RWPE1 (cell line): Measurements from ENCODE around the gene NTM.

Source experiments
- CTCF ChIA-PET: fragments of 350-600 bp; sonication (Branson Sonifier 250); formaldehyde crosslinking; extraction: SDS; loops from one replicate; lab custom pipeline; 2021; lab: Yijun Ruan, JAX
- POLR2A ChIA-PET: fragments of 400-600 bp; formaldehyde crosslinking; extraction: SDS; loops from one replicate; lab custom pipeline; 2020; ENCODE audit warnings: antibody characterized with exemption; ENCODE audit not compliant: low non-redundant PET; lab: Yijun Ruan, JAX
- DNase-seq: peaks from one replicate; pipeline ENCODE4 v3.0.0; 2012; ENCODE audit warnings: low spot score
- H3K27ac ChIP-seq: fragments of 450-650 bp; 2 replicates; pipeline ENCODE4 v1.5.1; 2017
- CTCF ChIP-seq: fragments of 450-650 bp; conservative IDR thresholded peaks from 2 replicates; pipeline ENCODE4 v1.5.1; 2017; ENCODE audit warnings: low read depth, mild to moderate bottlenecking

Gene NTM

DNA sequence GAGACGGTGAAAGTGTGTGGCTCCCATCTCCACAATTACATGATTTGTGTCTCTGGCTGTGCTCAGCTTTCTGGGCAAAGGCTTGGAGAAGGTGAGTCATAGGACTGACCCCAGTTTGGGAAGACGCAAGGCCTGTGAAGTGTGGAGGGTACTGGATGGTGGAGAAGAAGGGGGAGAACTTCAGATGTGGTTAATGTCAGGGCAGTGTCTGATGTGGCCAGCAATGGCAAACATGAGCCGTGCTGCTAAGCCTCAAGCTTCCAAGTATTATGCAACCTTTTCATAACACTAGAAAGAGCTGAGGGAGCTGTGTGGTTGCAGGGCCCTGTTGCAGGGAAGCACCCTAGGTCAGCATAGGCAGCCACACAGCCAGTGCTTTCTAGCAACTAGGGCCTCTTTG lies 110.9 kb downstream of the NTM start:
- ChIA-PET CTCF (no interaction called here), POLR2A (no interaction called here)
- H3K27ac ChIP-seq = no peak overlapping the region
- DNase-seq = no peak
- TF ChIP-seq CTCF = no peak

DNA sequence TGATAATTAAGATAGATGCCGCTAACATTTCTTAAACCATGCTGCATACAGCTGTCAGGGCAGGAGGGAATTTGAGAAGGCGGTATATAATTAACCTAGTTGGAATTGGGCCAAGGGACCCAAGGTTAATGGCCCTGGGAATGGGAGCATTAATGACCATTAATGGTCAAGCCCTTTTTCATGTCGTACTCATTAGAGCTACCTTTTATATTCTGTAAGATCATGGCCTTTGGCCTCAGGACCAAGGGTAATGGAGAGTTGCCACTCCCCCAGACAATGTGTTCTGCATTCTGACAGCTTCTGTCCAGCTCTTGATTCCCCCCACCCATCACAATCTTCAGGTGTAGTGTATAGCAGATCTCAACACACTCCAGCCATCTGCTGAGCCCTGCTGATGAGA lies 111.6 kb downstream of the NTM start:
- no peak overlapping the region for H3K27ac ChIP-seq
- no peak for TF ChIP-seq CTCF
- CTCF ChIA-PET = interaction anchor here (0.6 kb wide), 1 partner anchor 235 kb away, joined by 5 read pairs; no protein-coding TSS in a partner anchor
- POLR2A ChIA-PET = no interaction called here
- no peak for DNase-seq

GRCh38 chr11:131483453-131483852 lies 113.0 kb downstream of the NTM start:
- ChIA-PET POLR2A (no interaction called here), CTCF (no interaction called here)
- no peak for DNase-seq
- no peak for TF ChIP-seq CTCF
- H3K27ac ChIP-seq = no peak overlapping the region

- DNase-seq = no peak
- CTCF ChIA-PET = no interaction called here
These were observed 113.5 kb downstream of the NTM start for GRCh38 chr11:131483877-131484276.

GRCh38 chr11:131486100-131486499 lies 115.7 kb downstream of the NTM start:
- POLR2A ChIA-PET = no interaction called here
- TF ChIP-seq CTCF = no peak
- CTCF ChIA-PET = interaction anchor here (0.9 kb wide), 1 partner anchor 461 kb away, joined by 3 read pairs; no protein-coding TSS in a partner anchor
- no peak overlapping the region for H3K27ac ChIP-seq
- no peak for DNase-seq

More at GRCh38 chr11:131483877-131484276, 113.5 kb downstream of the NTM start:
- H3K27ac ChIP-seq = no peak overlapping the region
- no peak for TF ChIP-seq CTCF
- POLR2A ChIA-PET = no interaction called here

GRCh38 chr11:131486937-131487635 lies 116.7 kb downstream of the NTM start:
- no peak for DNase-seq
- ChIA-PET POLR2A (no interaction called here), CTCF (no interaction called here)
- TF ChIP-seq CTCF = no peak
- H3K27ac ChIP-seq = no peak overlapping the region
